Stimulated activated CD8-positive, alpha-beta memory T cell treated with anti-CD3 and anti-CD28 coated beads, Interleukin-7, amount 100 ng/mL, for 1 hour (primary cell): Measurements from ENCODE around the gene ATP11A.

Experiments used
- DNase-seq, 2 donors: peaks; one replicate each; pipeline ENCODE4 v3.0.0-alpha.2; 2020; ENCODE audit warnings: low read depth in 2 of 2

Gene ATP11A

GRCh38 chr13:112710855-112711527, 21.2 kb downstream of the ATP11A start:
- no peak for DNase-seq

GRCh38 chr13:112711528-112712265, 21.9 kb downstream of the ATP11A start:
- DNase-seq, result no peak

GRCh38 chr13:112712451-112713207, 22.8 kb downstream of the ATP11A start:
- no peak for DNase-seq

- DNase-seq, result no peak
Observed at GRCh38 chr13:112713517-112714253, 23.8 kb downstream of the ATP11A start.

- DNase-seq, result no peak
Observed at GRCh38 chr13:112714376-112715174, 24.7 kb downstream of the ATP11A start.

- no peak for DNase-seq
Observed at GRCh38 chr13:112715210-112715609, 25.4 kb downstream of the ATP11A start.

- DNase-seq, result no peak
Observed at GRCh38 chr13:112715715-112716460, 26.1 kb downstream of the ATP11A start.

GRCh38 chr13:112716461-112716820, 26.6 kb downstream of the ATP11A start:
- no peak for DNase-seq

GRCh38 chr13:112716841-112717520, 27.1 kb downstream of the ATP11A start:
- no peak for DNase-seq

GRCh38 chr13:112718318-112718717, 28.5 kb downstream of the ATP11A start:
- DNase-seq, result no peak

- DNase-seq, result no peak
Observed at GRCh38 chr13:112719016-112719415, 29.2 kb downstream of the ATP11A start.

- no peak for DNase-seq
Observed at GRCh38 chr13:112719556-112719955, 29.7 kb downstream of the ATP11A start.

GRCh38 chr13:112720251-112720650, 30.4 kb downstream of the ATP11A start:
- no peak for DNase-seq

GRCh38 chr13:112720814-112721197, 31.0 kb downstream of the ATP11A start:
- DNase-seq, result no peak

- DNase-seq, result no peak
Observed at GRCh38 chr13:112721198-112722104, 31.6 kb downstream of the ATP11A start.

GRCh38 chr13:112722433-112723263, 32.8 kb downstream of the ATP11A start:
- DNase-seq, result no peak

GRCh38 chr13:112723771-112724170, 33.9 kb downstream of the ATP11A start:
- no peak for DNase-seq

GRCh38 chr13:112724788-112725345, 35.0 kb downstream of the ATP11A start:
- DNase-seq, result no peak
